ES-I3 (cell line): ENCODE results near the gene CEPT1.

Source experiments
- H3K36me3 ChIP-seq: 2 replicates; pipeline ENCODE4 v1.6.1; 2013; ENCODE audit warnings: mild to moderate bottlenecking, low read length, control low read depth, moderate library complexity; ENCODE audit not compliant: insufficient read depth
- H3K4me1 ChIP-seq: 2 replicates; pipeline ENCODE4 v1.6.1; 2013; ENCODE audit warnings: mild to moderate bottlenecking, control low read depth, low read length; ENCODE audit not compliant: insufficient read depth
- H3K9ac ChIP-seq: 2 replicates; pipeline ENCODE4 v1.6.1; 2013; ENCODE audit warnings: low read depth, mild to moderate bottlenecking, low read length, moderate library complexity
- H3K9me3 ChIP-seq: 2 replicates; pipeline ENCODE4 v1.6.1; 2013; ENCODE audit warnings: mild to moderate bottlenecking, low read length, moderate library complexity; ENCODE audit not compliant: control insufficient read depth, insufficient read depth

The CEPT1 gene

GRCh38 chr1:111162488-111162880 is 22.5 kb downstream of the CEPT1 start:
- Histone ChIP-seq H3K9ac (no peak overlapping the region), H3K9me3 (no peaks in the 10 kb centered on the region), H3K4me1 (no peaks in the 10 kb centered on the region), H3K36me3 (peaks cover 8% of the 10 kb centered on the region; the same call in 1 of the 2 replicates)

GRCh38 chr1:111163363-111163762 is 23.3 kb downstream of the CEPT1 start:
- Histone ChIP-seq H3K9ac (no peak overlapping the region), H3K4me1 (no peaks in the 10 kb centered on the region), H3K36me3 (peaks cover 8% of the 10 kb centered on the region; the same call in 1 of the 2 replicates), H3K9me3 (no peaks in the 10 kb centered on the region)

GRCh38 chr1:111164151-111164550 is 24.1 kb downstream of the CEPT1 start:
- H3K9me3 ChIP-seq, result no peaks in the 10 kb centered on the region
- H3K9ac ChIP-seq, result no peak overlapping the region
- H3K4me1 ChIP-seq, result no peaks in the 10 kb centered on the region
- peaks cover 8% of the 10 kb centered on the region; the same call in 1 of the 2 replicates for H3K36me3 ChIP-seq

GRCh38 chr1:111172463-111172862 is 32.4 kb downstream of the CEPT1 start:
- peaks cover 3% of the 10 kb centered on the region for H3K36me3 ChIP-seq

GRCh38 chr1:111174070-111174469 is 34.0 kb downstream of the CEPT1 start:
- peaks cover 3% of the 10 kb centered on the region for H3K36me3 ChIP-seq

More at GRCh38 chr1:111172463-111172862, 32.4 kb downstream of the CEPT1 start:
- no peaks in the 10 kb centered on the region for H3K9me3 ChIP-seq
- H3K4me1 ChIP-seq, result no peaks in the 10 kb centered on the region
- H3K9ac ChIP-seq, result no peak overlapping the region

GRCh38 chr1:111175349-111175748 is 35.3 kb downstream of the CEPT1 start:
- Histone ChIP-seq H3K36me3 (peaks cover 3% of the 10 kb centered on the region), H3K4me1 (no peaks in the 10 kb centered on the region), H3K9ac (no peak overlapping the region), H3K9me3 (no peaks in the 10 kb centered on the region)

More at GRCh38 chr1:111174070-111174469, 34.0 kb downstream of the CEPT1 start:
- Histone ChIP-seq H3K9ac (no peak overlapping the region), H3K4me1 (no peaks in the 10 kb centered on the region), H3K9me3 (no peaks in the 10 kb centered on the region)

GRCh38 chr1:111176678-111177077 is 36.7 kb downstream of the CEPT1 start:
- H3K36me3 ChIP-seq, result peaks cover 3% of the 10 kb centered on the region
- no peak overlapping the region for H3K9ac ChIP-seq
- H3K4me1 ChIP-seq, result no peaks in the 10 kb centered on the region
- no peaks in the 10 kb centered on the region for H3K9me3 ChIP-seq

GRCh38 chr1:111179968-111180533 is 40.0 kb downstream of the CEPT1 start:
- peaks cover 5% of the 10 kb centered on the region for H3K36me3 ChIP-seq
- no peaks in the 10 kb centered on the region for H3K4me1 ChIP-seq
- H3K9me3 ChIP-seq, result no peaks in the 10 kb centered on the region
- no peak overlapping the region for H3K9ac ChIP-seq

- Histone ChIP-seq H3K4me1 (no peaks in the 10 kb centered on the region), H3K9ac (no peak overlapping the region), H3K9me3 (no peaks in the 10 kb centered on the region), H3K36me3 (peaks cover 5% of the 10 kb centered on the region; the same call in 1 of the 2 replicates)
These were observed 42.0 kb downstream of the CEPT1 start for GRCh38 chr1:111182052-111182451.

- H3K9ac ChIP-seq, result no peak overlapping the region
- H3K9me3 ChIP-seq, result no peaks in the 10 kb centered on the region
- H3K4me1 ChIP-seq, result no peaks in the 10 kb centered on the region
- peaks cover 11% of the 10 kb centered on the region for H3K36me3 ChIP-seq
These were observed 43.5 kb downstream of the CEPT1 start for GRCh38 chr1:111183308-111184069.

- Histone ChIP-seq H3K9me3 (no peaks in the 10 kb centered on the region), H3K9ac (no peak overlapping the region), H3K36me3 (peaks cover 14% of the 10 kb centered on the region), H3K4me1 (no peaks in the 10 kb centered on the region)
These were observed 44.6 kb downstream of the CEPT1 start for GRCh38 chr1:111184663-111185062.

DNA sequence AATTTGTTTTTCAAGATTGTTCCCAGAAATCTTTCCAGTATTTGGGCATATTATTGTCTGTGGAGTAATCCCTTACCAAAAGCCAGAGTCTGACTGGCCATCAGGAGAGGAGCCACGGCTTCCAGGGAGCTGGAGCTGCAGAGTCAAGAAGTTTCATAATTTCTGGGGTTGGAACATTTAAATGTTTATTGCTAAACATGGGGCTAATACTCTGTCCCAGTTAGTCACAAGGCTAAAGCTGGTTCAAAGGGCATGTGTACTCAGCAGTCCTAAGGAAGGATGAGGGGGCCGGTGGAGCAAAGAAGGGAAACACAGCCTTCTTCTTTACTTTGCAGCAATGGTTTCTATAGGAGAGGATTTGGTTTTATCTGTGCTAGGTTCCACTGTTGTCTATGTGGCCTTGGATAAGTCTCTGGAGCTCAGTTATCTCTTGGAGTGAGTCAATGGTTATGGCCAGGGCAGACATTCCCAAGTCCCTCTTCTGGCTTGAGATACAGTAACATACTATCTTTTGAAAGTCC is 51.0 kb downstream of the CEPT1 start:
- H3K4me1 ChIP-seq, result peaks cover 6% of the 10 kb centered on the region; the same call in 1 of the 2 replicates
- H3K36me3 ChIP-seq, result peaks cover 10% of the 10 kb centered on the region; the same call in 1 of the 2 replicates
- no peak overlapping the region for H3K9ac ChIP-seq
- H3K9me3 ChIP-seq, result no peaks in the 10 kb centered on the region

DNA sequence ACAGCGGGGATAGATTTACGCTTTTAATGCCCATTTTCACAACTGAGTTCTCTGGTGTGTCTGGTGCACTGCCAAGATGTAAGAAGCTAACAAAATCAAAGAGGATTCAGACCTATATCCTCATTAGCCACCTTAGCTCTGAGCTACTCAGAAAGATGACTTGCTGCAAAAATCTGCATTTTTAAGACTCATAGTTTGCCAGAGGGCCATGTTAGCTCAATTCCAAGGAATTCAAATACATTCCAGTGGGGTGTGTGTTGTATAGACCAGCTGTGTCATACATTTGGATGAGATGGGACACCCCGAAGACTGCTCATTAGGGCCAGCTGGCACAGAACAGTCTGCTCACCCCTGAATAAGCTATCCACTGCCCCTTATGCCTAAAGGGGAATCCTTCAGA is 51.5 kb downstream of the CEPT1 start:
- H3K36me3 ChIP-seq, result peaks cover 10% of the 10 kb centered on the region; the same call in 1 of the 2 replicates
- peaks cover 6% of the 10 kb centered on the region; the same call in 1 of the 2 replicates for H3K4me1 ChIP-seq
- no peak overlapping the region for H3K9ac ChIP-seq
- H3K9me3 ChIP-seq, result no peaks in the 10 kb centered on the region

DNA sequence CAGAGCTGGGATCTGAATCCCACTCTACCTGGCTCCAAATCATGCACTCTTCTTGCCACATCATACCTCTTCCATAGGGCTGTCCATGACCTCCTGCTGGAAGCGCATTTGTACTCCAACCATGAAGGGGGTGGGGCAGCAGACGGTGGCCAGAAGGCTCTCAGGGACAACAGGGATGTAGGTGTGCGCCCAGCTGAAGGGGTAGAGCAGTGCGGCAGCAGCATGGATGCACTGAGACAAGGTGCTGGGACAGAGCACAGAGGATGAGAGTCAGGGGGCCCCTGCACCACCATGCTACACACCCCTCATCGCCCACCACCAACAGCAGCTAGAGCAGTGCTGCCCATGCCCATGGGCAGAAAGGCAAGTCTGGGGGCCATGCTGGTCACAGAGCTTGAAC is 52.1 kb downstream of the CEPT1 start:
- Histone ChIP-seq H3K4me1 (peaks cover 6% of the 10 kb centered on the region; the same call in 1 of the 2 replicates), H3K9ac (no peak overlapping the region), H3K36me3 (peaks cover 10% of the 10 kb centered on the region; the same call in 1 of the 2 replicates), H3K9me3 (no peaks in the 10 kb centered on the region)
